HG03135 (cell line): ENCODE results near the gene PGA5.
"Not testable (repeated sequence)": the region's sequence is repeated elsewhere in the genome, so short reads cannot be mapped to it uniquely, and the experiment has no call there.

ENCODE experiments used
- ATAC-seq: cut with Tn5 transposase; IDR thresholded peaks from one replicate; pipeline ENCODE4 v1.9.1; 2021; ENCODE audit warnings: mild to moderate bottlenecking, moderate library complexity; ENCODE audit not compliant: unreplicated experiment

PGA5 gene

GRCh38 chr11:61240875-61241274, at the start of gene PGA5:
TSS of gene PGA5 (plus strand) at chr11:61241175. CDS start at chr11:61241227, 52 bp downstream.
- not testable (repeated sequence) for ATAC-seq

- no peak for ATAC-seq
These were observed 47.4 kb upstream of the PGA5 start for GRCh38 chr11:61193596-61193995.

- ATAC-seq, result no peak
These were observed 46.8 kb upstream of the PGA5 start for GRCh38 chr11:61194169-61194671.

GRCh38 chr11:61194981-61195695, 45.8 kb upstream of the PGA5 start:
- ATAC-seq, result no peak

GRCh38 chr11:61195719-61196118, 45.3 kb upstream of the PGA5 start:
- ATAC-seq, result no peak

- ATAC-seq, result no peak
These were observed 42.6 kb upstream of the PGA5 start for GRCh38 chr11:61198361-61198760.

- no peak for ATAC-seq
These were observed 41.9 kb upstream of the PGA5 start for GRCh38 chr11:61198948-61199523.

- no peak for ATAC-seq
These were observed 39.5 kb upstream of the PGA5 start for GRCh38 chr11:61201476-61201875.

- ATAC-seq, result not testable (repeated sequence)
These were observed 37.8 kb upstream of the PGA5 start, which contains the start of gene PGA3 for GRCh38 chr11:61202950-61203746. TSS of gene PGA3 (plus strand) at chr11:61203515. CDS start at chr11:61203565, 50 bp downstream.

- ATAC-seq, result not testable (repeated sequence)
These were observed 37.1 kb upstream of the PGA5 start for GRCh38 chr11:61203873-61204272.

GRCh38 chr11:61204502-61205059, 36.4 kb upstream of the PGA5 start:
- ATAC-seq, result not testable (repeated sequence)

- ATAC-seq, result not testable (repeated sequence)
These were observed 33.2 kb upstream of the PGA5 start for GRCh38 chr11:61207636-61208310.

- ATAC-seq, result not testable (repeated sequence)
These were observed 30.3 kb upstream of the PGA5 start for GRCh38 chr11:61210629-61211028.

- not testable (repeated sequence) for ATAC-seq
These were observed 29.5 kb upstream of the PGA5 start for GRCh38 chr11:61211327-61211952.

- ATAC-seq, result not testable (repeated sequence)
These were observed 28.8 kb upstream of the PGA5 start for GRCh38 chr11:61212202-61212601.

- not testable (repeated sequence) for ATAC-seq
These were observed 27.2 kb upstream of the PGA5 start for GRCh38 chr11:61213711-61214324.

GRCh38 chr11:61218306-61218705, 22.7 kb upstream of the PGA5 start:
- ATAC-seq, result not testable (repeated sequence)

GRCh38 chr11:61219016-61219415, 22.0 kb upstream of the PGA5 start:
- ATAC-seq, result not testable (repeated sequence)

- not testable (repeated sequence) for ATAC-seq
These were observed 18.9 kb upstream of the PGA5 start, which contains the start of gene PGA4 for GRCh38 chr11:61222047-61222446. TSS of gene PGA4 (plus strand) at chr11:61222347. CDS start at chr11:61222401, 54 bp downstream.
